ENCODE results near the gene ARHGEF28.

ARHGEF28 gene

DNA sequence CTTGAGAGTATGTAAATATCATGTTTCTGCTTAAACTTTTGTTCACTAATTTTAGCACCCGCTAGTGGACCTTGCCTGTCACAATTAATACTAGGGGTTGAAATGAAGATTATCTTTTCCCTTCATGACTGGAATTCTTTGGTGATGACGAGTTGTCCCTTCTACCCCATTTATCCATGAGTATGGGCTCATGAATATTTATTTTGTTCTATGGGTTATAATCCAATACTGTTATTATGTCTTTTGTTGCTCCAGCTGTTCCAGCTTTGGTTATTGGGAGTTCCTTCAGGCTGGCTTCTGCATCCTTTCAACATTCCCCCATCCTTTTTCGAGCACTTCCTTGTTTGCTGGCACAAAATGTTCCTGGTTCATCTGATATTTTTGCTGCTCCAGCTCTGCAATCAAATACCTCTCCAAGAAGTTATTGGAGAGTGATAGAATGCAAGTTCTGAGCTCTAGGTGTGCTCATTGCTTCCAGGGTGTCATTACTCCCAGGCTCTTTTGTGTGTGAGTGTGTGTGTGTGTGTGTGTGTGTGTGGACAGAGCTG lies 19.7 kb upstream of the ARHGEF28 start:
- Histone ChIP-seq H3K4me1 (ENCODE audit: control insufficient read depth in 1 of 2, insufficient read depth in 1 of 2, low read depth in 1 of 2, low read length in 1 of 2) (peaks cover 0 to 14% of the 10 kb centered on the region in 2 experiments), H3K27ac (no peak overlapping the region)
- TF ChIP-seq, protein P1, sequence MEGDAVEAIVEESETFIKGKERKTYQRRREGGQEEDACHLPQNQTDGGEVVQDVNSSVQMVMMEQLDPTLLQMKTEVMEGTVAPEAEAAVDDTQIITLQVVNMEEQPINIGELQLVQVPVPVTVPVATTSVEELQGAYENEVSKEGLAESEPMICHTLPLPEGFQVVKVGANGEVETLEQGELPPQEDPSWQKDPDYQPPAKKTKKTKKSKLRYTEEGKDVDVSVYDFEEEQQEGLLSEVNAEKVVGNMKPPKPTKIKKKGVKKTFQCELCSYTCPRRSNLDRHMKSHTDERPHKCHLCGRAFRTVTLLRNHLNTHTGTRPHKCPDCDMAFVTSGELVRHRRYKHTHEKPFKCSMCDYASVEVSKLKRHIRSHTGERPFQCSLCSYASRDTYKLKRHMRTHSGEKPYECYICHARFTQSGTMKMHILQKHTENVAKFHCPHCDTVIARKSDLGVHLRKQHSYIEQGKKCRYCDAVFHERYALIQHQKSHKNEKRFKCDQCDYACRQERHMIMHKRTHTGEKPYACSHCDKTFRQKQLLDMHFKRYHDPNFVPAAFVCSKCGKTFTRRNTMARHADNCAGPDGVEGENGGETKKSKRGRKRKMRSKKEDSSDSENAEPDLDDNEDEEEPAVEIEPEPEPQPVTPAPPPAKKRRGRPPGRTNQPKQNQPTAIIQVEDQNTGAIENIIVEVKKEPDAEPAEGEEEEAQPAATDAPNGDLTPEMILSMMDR (IDR thresholded peaks at IDR 0.05), result no peak

DNA sequence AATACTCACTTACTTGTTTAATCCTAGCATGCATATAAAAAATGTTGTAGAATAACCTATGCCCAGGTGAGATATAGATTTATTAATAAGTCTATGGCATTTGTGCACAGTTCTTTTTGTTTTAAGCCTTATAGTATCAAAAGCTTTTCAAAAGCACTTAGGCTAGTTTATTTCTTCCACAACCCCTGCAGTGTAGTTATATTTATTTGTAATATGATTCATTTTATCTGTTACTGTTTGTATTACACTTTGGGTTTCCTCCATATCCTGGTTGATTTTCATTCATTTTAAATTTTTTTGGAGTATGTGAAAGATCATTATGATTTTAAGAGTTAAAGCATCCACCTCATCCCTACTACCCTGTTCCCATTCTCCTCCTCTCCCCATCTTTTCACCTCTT lies 18.8 kb upstream of the ARHGEF28 start:
- TF ChIP-seq, protein P1 (IDR thresholded peaks at IDR 0.05), result no peak
- H3K36me3 ChIP-seq, result no peaks in the 10 kb centered on the region
- H3K27ac ChIP-seq, result no peak overlapping the region
- no peaks in the 10 kb centered on the region for H3K27me3 ChIP-seq
- no peak overlapping the region for H3K4me3 ChIP-seq (ENCODE audit: low read depth in 1 of 2, low read length in 1 of 2)
- H3K9me3 ChIP-seq, result no peaks in the 10 kb centered on the region
- peaks cover 0 to 14% of the 10 kb centered on the region in 2 experiments for H3K4me1 ChIP-seq (ENCODE audit: control insufficient read depth in 1 of 2, insufficient read depth in 1 of 2, low read depth in 1 of 2, low read length in 1 of 2)

More for the DNA sequence above, 19.7 kb upstream of the ARHGEF28 start:
- H3K36me3 ChIP-seq, result no peaks in the 10 kb centered on the region
- H3K9me3 ChIP-seq, result no peaks in the 10 kb centered on the region
- H3K4me3 ChIP-seq (ENCODE audit: low read depth in 1 of 2, low read length in 1 of 2), result no peak overlapping the region
- no peaks in the 10 kb centered on the region for H3K27me3 ChIP-seq

DNA sequence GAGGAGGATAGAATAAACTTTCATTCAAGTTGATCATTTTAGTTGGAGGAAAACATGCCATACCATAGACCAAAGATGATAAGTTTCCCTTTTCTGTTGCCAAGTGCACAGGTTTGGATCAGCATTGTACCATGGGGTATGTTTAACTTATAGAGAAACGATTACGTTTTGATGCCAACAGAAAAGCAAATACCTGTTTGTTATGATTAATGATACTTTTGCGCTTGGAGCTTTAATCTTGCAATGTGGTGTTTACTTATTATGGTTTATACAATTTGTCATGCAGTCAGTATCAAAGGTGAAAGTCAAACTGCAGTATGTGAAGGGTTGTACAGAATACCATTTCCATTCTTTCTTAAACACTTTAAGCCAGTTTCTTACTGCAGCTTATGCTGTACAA lies 13.2 kb upstream of the ARHGEF28 start:
- Histone ChIP-seq H3K36me3 (no peaks in the 10 kb centered on the region), H3K4me1 (ENCODE audit: control insufficient read depth in 1 of 2, insufficient read depth in 1 of 2, low read depth in 1 of 2, low read length in 1 of 2) (no peaks in the 10 kb centered on the region), H3K4me3 (ENCODE audit: low read depth in 1 of 2, low read length in 1 of 2) (no peak overlapping the region), H3K27me3 (no peaks in the 10 kb centered on the region), H3K9me3 (no peaks in the 10 kb centered on the region), H3K27ac (no peak overlapping the region)
- TF ChIP-seq, protein P1 (IDR thresholded peaks at IDR 0.05), result no peak

DNA sequence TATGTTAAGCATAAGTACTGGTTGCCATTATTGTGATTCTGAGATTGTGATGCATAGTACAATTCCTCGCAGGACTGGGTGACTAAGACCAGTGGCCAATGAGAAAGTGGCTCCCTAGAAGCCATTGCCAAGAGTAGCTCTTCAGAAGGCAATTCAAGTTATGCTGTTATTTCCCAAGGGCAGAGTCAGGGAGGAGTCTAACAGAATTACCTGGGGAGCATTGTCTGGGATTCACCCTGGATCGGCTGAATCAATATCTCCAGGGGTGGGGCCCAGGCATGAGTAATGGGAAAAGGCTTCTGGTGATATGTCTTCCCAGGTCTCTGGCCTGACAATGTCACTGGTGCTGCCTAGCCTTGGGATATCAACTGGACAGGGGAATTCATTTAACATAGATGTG lies 10.9 kb upstream of the ARHGEF28 start:
- no peaks in the 10 kb centered on the region for H3K9me3 ChIP-seq
- H3K27ac ChIP-seq, result no peak overlapping the region
- H3K4me3 ChIP-seq (ENCODE audit: low read depth in 1 of 2, low read length in 1 of 2), result no peak overlapping the region
- no peaks in the 10 kb centered on the region for H3K4me1 ChIP-seq (ENCODE audit: control insufficient read depth in 1 of 2, insufficient read depth in 1 of 2, low read depth in 1 of 2, low read length in 1 of 2)
- no peaks in the 10 kb centered on the region for H3K27me3 ChIP-seq
- TF ChIP-seq, protein P1 (IDR thresholded peaks at IDR 0.05), result no peak
- H3K36me3 ChIP-seq, result no peaks in the 10 kb centered on the region

DNA sequence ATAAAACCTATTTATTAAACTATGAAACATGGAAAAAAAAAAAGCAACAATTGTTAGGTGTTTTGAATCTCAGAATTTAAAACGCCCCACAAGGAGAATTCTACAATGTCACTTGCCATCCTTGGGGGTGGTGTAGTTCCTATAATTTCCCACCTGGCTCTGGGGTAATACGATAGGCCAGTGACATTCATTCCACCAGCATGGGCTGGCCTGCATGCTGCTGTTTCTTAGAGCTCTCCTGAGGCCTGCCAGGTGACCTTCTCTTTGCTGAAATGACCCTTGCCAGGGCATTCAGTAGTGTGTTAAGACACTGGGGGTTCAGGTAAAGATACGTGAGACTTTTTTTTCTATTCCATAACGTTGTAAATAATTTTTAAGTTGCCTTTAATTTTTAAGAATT lies 10.0 kb upstream of the ARHGEF28 start:
- H3K4me1 ChIP-seq (ENCODE audit: control insufficient read depth in 1 of 2, insufficient read depth in 1 of 2, low read depth in 1 of 2, low read length in 1 of 2), result no peaks in the 10 kb centered on the region
- no peak overlapping the region for H3K4me3 ChIP-seq (ENCODE audit: low read depth in 1 of 2, low read length in 1 of 2)
- TF ChIP-seq, protein P1 (IDR thresholded peaks at IDR 0.05), result no peak
- no peaks in the 10 kb centered on the region for H3K27me3 ChIP-seq
- H3K9me3 ChIP-seq, result no peaks in the 10 kb centered on the region
- H3K36me3 ChIP-seq, result no peaks in the 10 kb centered on the region
- no peak overlapping the region for H3K27ac ChIP-seq
